IPS DF 4.7 (cell line): ENCODE results near the gene ARL8B.
"Not testable (repeated sequence)": the region's sequence is repeated elsewhere in the genome, so short reads cannot be mapped to it uniquely, and the experiment has no call there.

Source experiments
- DNase-seq: peaks from one replicate; pipeline ENCODE4 v3.0.0-alpha.2; 2013; ENCODE audit warnings: low spot score; ENCODE audit errors: extremely low read depth

Gene ARL8B

DNA sequence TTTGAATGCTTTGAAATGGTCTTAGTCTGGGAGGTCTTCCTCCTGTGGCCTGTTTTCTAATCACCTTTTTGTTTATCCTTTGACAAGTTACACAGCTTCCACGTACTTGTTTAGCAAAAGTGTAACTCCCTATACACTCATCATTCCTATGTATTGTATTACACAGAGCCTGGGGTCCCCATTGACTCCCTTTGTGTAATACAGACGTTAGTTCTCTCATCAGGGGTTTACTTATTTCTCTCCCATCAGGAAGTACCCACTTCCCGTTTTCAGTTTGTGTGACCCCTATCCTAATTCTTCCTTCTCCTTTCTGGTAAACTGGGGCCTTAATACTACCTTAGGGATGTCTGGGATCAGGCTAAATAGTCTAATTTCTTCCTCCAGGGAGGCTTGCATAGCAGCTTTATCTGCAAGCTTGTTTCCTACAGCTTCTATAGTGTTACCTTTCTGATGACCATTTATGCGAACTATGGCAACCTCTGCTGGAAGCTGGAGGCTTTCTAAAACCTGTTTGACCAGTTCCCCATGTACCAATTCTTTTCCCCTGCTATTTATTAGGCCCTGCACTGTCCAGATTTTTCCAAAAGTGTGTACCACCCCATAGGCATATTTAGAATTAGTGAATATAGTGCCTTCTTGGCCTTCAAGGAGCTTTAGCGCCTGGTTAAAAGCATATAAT is 22.4 kb downstream of the ARL8B start:
- DNase-seq = no peak

DNA sequence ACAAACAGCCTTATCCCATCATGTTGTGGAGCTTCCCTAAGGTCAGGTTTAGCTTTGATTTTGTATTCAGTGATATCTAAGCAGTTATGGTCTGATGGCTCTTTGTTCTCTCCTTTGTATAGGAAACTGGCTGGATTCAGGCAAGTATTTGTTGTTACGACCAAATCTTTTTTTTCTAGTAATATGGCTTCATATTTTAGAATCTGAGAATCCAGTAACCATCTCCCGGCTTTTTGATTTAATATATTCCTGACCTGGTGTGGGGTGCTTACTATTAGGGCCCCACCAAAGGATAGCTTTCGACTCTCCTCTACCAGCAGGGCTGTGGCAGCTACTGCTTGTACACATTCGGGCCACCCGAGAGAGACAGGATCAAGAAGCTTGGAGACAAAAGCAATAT is 23.0 kb downstream of the ARL8B start:
- no peak for DNase-seq

DNA sequence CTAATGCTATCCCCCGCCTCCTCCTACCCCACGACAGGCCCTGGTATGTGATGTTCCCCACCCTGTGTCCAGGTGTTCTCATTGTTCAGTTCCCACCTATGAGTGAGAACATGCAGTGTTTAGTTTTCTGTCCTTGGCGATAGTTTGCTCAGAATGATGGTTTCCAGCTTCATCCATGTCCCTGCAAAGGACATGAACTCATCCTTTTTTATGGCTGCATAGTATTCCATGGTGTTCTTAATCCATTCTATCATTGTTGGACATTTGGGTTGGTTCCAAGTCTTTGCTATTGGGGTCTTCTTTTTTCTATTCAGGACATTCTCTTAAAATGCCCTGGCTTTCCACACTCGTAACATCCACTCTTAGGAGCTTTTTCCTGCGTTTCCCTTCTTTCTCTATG is 25.1 kb downstream of the ARL8B start:
- not testable (repeated sequence) for DNase-seq

DNA sequence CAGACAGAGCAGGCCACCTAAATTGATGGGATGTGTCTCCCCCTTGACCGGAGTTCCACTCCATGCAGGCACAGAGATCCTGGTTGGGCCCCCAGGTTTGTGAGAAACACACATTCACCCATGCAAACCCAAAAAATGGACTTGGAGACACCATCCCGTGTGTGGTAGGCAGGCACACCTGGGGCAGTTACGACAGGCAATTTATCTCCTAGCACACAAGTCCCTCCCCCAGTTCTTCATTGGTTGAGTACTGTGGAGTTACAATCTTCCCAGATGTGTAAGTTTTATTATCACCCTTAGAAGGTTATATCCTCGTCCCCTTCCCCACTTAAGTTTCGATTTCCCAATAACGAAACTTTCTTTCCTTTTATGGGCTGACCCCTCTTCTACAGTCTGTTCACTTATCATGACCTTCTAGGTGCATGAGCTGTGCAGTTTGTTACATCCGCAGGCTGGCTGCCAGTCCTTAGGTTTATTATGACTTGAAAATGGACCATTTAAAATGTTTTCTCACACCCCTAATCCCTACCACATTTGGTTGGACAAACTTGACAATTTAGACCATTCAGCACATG is 27.3 kb downstream of the ARL8B start:
- DNase-seq = no peak

DNA sequence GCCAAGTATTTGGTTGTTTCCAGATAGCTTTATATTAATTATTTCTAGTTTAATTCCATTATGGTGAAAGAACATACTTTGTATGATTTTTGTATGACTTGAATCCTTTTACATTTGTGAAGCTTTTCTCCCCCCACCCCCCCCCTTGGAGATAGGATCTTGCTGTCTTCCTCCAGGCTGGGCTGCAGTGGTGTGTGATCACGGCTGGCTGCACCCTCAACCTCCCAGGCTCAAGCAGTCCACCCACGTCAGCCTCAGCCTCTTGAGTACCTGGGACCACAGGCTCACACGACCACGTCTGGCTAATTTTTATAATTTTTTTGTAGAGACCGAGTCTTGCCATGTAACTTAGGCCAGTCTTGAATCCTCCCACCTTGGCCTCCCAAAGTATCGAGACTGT is 29.5 kb downstream of the ARL8B start:
- no peak for DNase-seq

- DNase-seq = no peak
Observed at GRCh38 chr3:5153074-5153473, 31.0 kb downstream of the ARL8B start.

- DNase-seq = no peak
Observed at GRCh38 chr3:5155241-5155640, 33.1 kb downstream of the ARL8B start.

DNA sequence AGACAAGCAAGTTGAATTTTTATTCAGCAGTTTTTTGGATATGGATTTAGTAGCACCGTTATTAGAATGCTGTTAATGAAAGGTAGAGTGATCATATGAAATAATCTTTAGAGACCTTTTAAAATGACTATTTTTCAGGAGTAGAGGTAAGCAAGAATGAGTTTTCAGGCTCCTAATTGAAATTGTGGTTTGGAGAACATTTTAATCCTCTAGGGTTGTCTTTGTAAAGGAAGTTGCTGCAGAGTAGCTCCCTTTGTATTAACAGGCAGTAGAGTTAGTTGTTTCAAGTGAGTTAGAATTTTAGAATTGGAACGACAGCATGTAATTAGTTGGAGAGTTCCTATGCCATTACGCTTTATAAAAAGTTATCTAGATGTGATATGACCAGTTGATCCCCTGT is 38.2 kb downstream of the ARL8B start:
- DNase-seq = no peak

DNA sequence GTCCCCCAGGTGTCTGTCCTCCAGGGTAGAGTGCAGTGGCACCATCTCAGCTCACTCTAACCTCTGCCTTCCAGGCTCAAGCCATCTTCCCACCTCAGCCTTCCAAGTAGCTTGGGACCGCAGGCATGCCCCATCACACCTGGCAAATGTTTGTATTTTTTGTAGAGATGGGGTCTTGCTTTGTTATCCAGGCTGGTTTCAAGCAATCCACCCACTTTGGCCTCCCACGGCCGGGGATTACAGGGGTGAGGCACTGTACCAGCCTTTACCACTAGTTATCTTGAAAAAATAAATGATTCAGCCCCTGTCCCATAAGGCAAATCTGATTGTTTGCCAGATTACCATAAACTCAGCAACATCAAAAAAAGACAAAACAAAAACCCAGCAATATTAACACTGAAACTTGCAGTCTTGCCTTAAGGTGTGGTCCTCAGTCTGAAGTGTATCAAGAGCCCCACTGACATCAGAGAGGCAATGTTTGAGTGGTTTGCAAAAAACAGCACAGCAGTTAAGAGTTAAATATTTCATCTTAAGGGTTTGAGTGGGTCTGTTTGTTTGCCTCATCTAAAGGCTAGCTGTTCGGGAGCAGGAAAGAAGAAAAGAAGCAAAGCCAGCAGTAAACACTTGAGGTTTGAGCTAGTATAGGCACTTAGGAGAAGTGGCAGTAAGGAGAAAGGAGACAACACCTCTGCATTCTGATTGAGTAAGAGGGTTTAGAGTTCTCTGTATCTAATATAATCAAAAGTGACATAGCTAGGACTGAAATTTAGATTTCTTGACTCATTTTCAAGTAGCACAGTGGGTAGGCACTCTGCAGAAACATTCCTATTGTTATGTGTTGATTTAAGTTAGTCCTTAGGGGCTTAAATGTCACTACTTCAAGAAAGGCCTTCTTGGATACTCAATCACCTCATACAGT is 39.1 kb downstream of the ARL8B start:
- DNase-seq = no peak

DNA sequence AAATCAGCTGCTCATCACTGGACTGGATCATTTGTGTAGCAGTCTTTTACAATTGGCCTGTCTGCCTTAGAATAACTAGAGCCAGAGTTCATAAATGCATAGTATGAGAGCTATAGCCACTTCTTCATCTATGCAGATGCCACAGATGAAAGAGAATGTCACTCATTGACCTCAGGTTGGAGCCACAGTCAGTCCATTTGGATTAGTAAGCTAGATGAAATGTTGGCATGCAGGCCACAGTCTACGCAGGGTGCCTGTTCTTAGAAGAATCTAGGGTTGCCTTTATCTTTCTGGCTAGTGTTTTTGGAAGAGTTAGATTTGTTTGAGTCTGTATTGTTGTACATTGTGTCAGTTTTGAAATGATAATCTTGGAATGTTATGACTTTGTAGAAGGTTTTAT is 40.0 kb downstream of the ARL8B start:
- no peak for DNase-seq

DNA sequence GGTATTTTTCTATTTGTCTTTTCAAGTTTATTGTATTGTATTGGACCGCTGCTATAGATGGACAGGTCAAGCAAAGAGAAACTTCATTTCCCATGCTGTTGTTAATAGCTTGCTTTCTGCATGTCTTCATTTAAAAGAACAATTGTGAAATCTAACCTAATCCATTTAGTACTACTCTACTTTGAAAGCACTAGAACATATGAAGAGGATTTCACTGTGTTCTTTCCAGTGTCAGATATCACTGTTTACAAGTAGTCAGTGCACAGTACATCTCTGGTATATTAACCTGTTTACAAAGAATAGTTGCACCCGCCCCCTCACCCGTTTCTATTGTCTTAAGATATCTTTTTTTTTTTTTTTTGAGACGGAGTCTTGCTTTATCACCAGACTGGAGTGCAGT is 43.6 kb downstream of the ARL8B start:
- no peak for DNase-seq

GRCh38 chr3:5166846-5167245 is 44.8 kb downstream of the ARL8B start:
- no peak for DNase-seq

DNA sequence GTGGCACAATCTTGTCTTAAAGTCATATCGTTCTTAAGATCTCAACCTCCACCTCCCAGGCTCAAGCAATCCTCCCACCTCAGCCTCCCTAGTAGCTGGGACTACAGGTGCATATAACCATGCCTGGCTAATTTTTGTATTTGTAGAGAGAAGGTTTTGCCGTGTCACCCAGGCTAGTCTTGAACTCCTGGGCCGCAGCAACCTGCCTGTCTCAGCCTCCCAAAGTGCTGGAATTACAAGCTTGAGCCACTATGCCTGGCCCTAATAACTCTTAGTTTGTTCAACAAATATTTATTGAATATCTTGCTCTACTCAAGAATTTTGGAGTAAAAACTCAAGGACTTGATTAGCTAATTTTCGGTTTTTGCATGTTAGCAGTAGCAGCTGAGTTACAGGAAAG is 46.0 kb downstream of the ARL8B start:
- DNase-seq = no peak

- DNase-seq = no peak
Observed at GRCh38 chr3:5169807-5170206, 47.7 kb downstream of the ARL8B start.

GRCh38 chr3:5170975-5171374 is 48.9 kb downstream of the ARL8B start:
- DNase-seq = no peak

- DNase-seq = no peak
Observed at GRCh38 chr3:5172018-5172417, 49.9 kb downstream of the ARL8B start.

DNA sequence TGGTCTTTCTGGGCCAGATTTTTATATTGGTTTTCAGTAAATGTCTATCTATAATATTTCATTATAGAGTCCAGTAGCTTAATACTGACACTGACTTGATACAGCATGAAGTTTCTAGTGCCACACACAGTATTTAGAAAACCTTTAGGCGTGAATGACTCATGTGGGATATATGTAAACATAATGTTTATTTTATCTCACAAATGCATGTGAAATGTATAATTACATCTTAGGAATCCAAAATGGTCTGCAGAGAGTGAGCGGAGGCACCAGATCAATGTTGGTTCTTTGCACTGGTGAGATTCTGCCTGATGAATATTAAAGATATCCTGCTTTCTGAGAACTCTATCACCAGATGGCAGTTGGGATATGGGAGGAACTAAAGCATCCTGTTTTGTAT is 56.9 kb downstream of the ARL8B start:
- not testable (repeated sequence) for DNase-seq

GRCh38 chr3:5181469-5182141 is 59.5 kb downstream of the ARL8B start:
- DNase-seq = no peak

GRCh38 chr3:5183714-5184113 is 61.6 kb downstream of the ARL8B start:
- not testable (repeated sequence) for DNase-seq

DNA sequence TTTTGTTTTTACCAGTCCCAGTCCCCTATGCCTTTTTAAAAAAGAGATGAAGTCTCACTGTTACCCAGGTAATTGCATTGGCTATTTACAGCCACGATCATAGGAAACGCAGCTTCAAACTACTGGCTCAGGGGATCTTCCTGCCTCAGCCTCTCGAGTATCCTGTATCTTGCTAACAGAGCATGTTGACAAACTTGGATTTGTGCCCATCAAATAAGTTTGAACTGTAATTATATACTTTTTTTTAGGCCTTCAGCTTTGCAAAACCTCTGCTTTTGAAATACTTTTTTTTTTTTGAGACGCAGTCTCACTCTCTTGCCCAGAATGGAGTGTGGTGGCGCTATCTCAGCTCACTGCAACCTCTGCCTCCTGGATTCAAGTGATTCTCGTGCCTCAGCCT is 62.4 kb downstream of the ARL8B start:
- no peak for DNase-seq

- no peak for DNase-seq
Observed at GRCh38 chr3:5185093-5185673, 63.1 kb downstream of the ARL8B start.
